ENCODE data around the gene NFE2L2. TPM values are rescaled to one million over a fixed set of nuclear protein-coding genes. Genes with fewer than 3 reads are reported as not detected.
A peak's percentile ranks its signal among the peaks of the same experiment; 100 is the strongest.

NFE2L2 gene
- total and polyA plus RNA-seq, 9 of the 15 experiments (the other 6 are each of a cell fraction or from before 2014, with no cell fraction given), result 29.3 to 120 (median 59.3) TPM

GRCh38 chr2:177212106-177212890 is 52.2 kb downstream of the NFE2L2 start, which contains the start of gene HNRNPA3:
TSS of gene HNRNPA3 (plus strand) at chr2:177212794. CDS start at chr2:177212800, 6 bp downstream.
- peak; percentile 88 for ATAC-seq
- Histone ChIP-seq H3K27ac (ENCODE audit: extremely low read depth, low read depth, low read length) (peak within 1 kb of the TSS; percentile 99), H3K4me2 (ENCODE audit: insufficient read depth, low read length) (peak within 1 kb of the TSS; percentile 98), H3K9me1 (ENCODE audit: control insufficient read depth, insufficient read depth, low read length) (no peaks in the 10 kb centered on the region), H3K4me3 (peak within 1 kb of the TSS; percentile 90), H2AFZ (ENCODE audit: low read depth, low read length) (peak within 1 kb of the TSS; percentile 70), H3K79me2 (ENCODE audit: control insufficient read depth, insufficient read depth, low read length) (peaks cover 64% of the 10 kb centered on the region), H3K4me1 (replicated peaks in 1 of 2; ENCODE audit: control insufficient read depth in 2 of 2, insufficient read depth in 2 of 2, low read length in 2 of 2) (peaks cover 5 to 7% of the 10 kb centered on the region in 2 experiments; a peak in 4 of 5 replicates), H3K9me3 (replicated peaks; ENCODE audit: control insufficient read depth, insufficient read depth, low read depth, low read length) (no peaks in the 10 kb centered on the region), H3K36me3 (ENCODE audit: control insufficient read depth, insufficient read depth, low read length) (peaks cover 39% of the 10 kb centered on the region), H3K27me3 (ENCODE audit: control insufficient read depth in 2 of 2, insufficient read depth in 2 of 2, low read length in 2 of 2) (no peaks in the 10 kb centered on the region), H3K9ac (ENCODE audit: insufficient read depth in 1 of 2, low read depth in 2 of 2, low read length in 2 of 2) (peak within 1 kb of the TSS; percentile 97 to 99), H4K20me1 (replicated peaks; ENCODE audit: control insufficient read depth, insufficient read depth, low read length) (peaks cover 17% of the 10 kb centered on the region)
- no TSS peak for BruUV-seq (replicated peaks)
- peak; percentile 98 to 100 (median 98) for DNase-seq (ENCODE audit: extremely low read depth in 1 of 4, low spot score in 3 of 4)
- POLR2A ChIA-PET, result interaction anchor here (0.6 to 1.8 kb wide), 26 partner anchors 8 to 511 kb away, joined by 3 to 33 read pairs (median 4); partner anchors contain the start of gene NFE2L2
- in situ Hi-C loops (cut with MboI) (no loop called here), intact Hi-C loops (cut with micrococcal nuclease) (loop anchor here (1.0 to 2.0 kb wide), 3 partner anchors 31 to 51 kb away; no protein-coding TSS in a partner anchor)
- WGBS (ENCODE audit: insufficient coverage, low coverage, missing lambda C conversion rate), result under 1% methylated on average over 43 of the region's 74 CpGs
- CTCF ChIA-PET (ENCODE audit: low intra/inter-chr PET ratio), result interaction anchor here (1.3 kb wide), 1 partner anchor 48 kb away, joined by 4 read pairs; no protein-coding TSS in a partner anchor
- FAIRE-seq, result peak; percentile 95
- TF ChIP-seq ZNF146 (CRISPR knock-in tag; IDR thresholded peaks at IDR 0.05; ENCODE audit: unreplicated experiment) (no peak), HIVEP1 (CRISPR knock-in tag; IDR thresholded peaks at IDR 0.05) (peak; percentile 71; the same call in 1 of the 2 replicates), ZNF436 (CRISPR knock-in tag; IDR thresholded peaks at IDR 0.05) (0 out of 2 replicates have a peak, but pooled peaks have one; percentile 17), RFX1 (IDR thresholded peaks at IDR 0.05) (no peak), ZFP36 (IDR thresholded peaks at IDR 0.05; ENCODE audit: low read depth, low read length, partially characterized antibody) (no peak), SRF (CRISPR knock-in tag; IDR thresholded peaks at IDR 0.05) (no peak), ZBTB7A (IDR thresholded peaks at IDR 0.05; ENCODE audit: borderline replicate concordance, control insufficient read depth, low read depth, low read length) (no peak), FOXP4 (CRISPR knock-in tag; IDR thresholded peaks at IDR 0.05; ENCODE audit: borderline replicate concordance) (no peak), ZNF408 (CRISPR knock-in tag; IDR thresholded peaks at IDR 0.05; ENCODE audit: low read depth) (no peak), C11orf30 (IDR thresholded peaks at IDR 0.05; ENCODE audit: low read depth) (peak; percentile 77), POLR2H (tag; IDR thresholded peaks at IDR 0.05; ENCODE audit: low read depth) (peak; percentile 98), FOS (IDR thresholded peaks at IDR 0.05; ENCODE audit: extremely low read depth, insufficient read length) (peak; percentile 48), TARDBP (IDR thresholded peaks at IDR 0.05) (no peak; the same call in 1 of the 2 replicates), TCF7L2 (IDR thresholded peaks at IDR 0.05; ENCODE audit: low read depth, low read length) (no peak), TEAD4 (IDR thresholded peaks at IDR 0.05; ENCODE audit: low read length) (peak; percentile 50; the same call in 1 of the 2 replicates), TEAD4 (CRISPR knock-in tag; IDR thresholded peaks at IDR 0.05; ENCODE audit: borderline replicate concordance) (no peak), CTBP1 (IDR thresholded peaks at IDR 0.05; ENCODE audit: borderline replicate concordance) (peak; percentile 89; the same call in 1 of the 2 replicates), NFE2 (IDR thresholded peaks at IDR 0.05; ENCODE audit: low read depth) (no peak), CBX1 (IDR thresholded peaks at IDR 0.05; ENCODE audit: low read depth) (peak; percentile 45; the same call in 1 of the 2 replicates), ARID2 (IDR thresholded peaks at IDR 0.05) (0 out of 2 replicates have a peak, but pooled peaks have one; percentile 35)

Measured in K562 (cell line).